Measurements from ENCODE around the gene VPS37B. TPM values are rescaled to one million over a fixed set of nuclear protein-coding genes. Genes with fewer than 3 reads are reported as not detected.
"Not testable (repeated sequence)": the region's sequence is repeated elsewhere in the genome, so short reads cannot be mapped to it uniquely, and the experiment has no call there.

VPS37B gene, protein sequence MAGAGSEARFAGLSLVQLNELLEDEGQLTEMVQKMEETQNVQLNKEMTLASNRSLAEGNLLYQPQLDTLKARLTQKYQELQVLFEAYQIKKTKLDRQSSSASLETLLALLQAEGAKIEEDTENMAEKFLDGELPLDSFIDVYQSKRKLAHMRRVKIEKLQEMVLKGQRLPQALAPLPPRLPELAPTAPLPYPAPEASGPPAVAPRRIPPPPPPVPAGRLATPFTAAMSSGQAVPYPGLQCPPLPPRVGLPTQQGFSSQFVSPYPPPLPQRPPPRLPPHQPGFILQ
- 25.4 TPM for total RNA-seq
- long read RNA-seq, transcript VPS37B-201 (4 exons, 3,028 nt), result major isoform, 23 of 43 reads
- long read RNA-seq, partial matches to known transcripts, result 0 of 43 reads
- long read RNA-seq, other reads (novel, unspliced or antisense), result 19 of 43 reads

DNA sequence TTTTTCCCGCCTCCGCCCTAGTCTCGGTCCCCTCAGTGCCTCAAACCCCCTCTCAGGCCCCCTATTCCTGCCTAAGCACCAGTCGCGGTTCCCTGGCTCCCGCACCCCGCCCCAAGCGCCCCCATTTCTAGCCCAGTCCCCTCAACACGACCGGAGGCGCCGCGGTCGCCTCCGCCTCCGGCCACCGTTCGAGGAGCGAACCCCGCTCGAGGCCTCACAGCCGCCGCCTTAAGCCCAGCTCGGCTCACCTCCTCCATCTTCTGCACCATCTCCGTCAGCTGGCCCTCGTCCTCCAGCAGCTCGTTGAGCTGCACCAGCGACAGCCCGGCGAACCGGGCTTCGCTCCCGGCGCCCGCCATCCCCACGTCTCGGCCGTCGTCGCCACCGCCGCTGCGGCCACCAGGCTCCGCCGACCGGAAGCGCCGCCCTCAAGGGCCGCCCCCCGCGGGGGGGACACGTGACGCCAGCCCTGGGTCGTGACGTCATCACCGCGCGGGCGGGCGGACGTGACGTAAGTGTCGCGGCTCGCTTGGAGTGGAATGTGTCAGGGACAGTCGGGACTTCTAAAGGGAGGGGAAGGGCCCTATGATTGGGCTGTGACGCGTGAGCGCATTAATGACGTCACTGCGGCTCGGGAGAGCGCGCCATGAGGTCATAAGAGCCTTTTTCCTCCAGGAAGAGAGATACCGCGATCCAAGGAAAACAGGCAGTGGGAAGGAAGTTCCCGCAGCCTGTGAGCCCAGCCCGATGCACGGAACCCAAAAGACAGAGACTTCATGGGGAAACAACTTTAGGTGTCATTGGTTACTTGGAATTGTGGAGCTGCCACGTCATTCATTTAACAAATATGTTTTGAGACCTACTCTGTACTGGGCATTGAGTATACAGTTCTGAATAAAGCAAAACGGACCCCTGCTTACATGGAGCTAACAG lies at the start of gene VPS37B:
Gene VPS37B (minus strand): TSS at position 421 of the 933 bp plus-strand sequence. CDS start 62 bp downstream, at position 359.
- ATAC-seq, result peak; percentile 78
- intact Hi-C loops (cut with DNase I), result loop anchor here (2.0 to 5.0 kb wide), 2 partner anchors 23 to 46 kb away; no protein-coding TSS in a partner anchor
- DNase-seq (ENCODE audit: missing footprints), result peak; percentile 93

DNA sequence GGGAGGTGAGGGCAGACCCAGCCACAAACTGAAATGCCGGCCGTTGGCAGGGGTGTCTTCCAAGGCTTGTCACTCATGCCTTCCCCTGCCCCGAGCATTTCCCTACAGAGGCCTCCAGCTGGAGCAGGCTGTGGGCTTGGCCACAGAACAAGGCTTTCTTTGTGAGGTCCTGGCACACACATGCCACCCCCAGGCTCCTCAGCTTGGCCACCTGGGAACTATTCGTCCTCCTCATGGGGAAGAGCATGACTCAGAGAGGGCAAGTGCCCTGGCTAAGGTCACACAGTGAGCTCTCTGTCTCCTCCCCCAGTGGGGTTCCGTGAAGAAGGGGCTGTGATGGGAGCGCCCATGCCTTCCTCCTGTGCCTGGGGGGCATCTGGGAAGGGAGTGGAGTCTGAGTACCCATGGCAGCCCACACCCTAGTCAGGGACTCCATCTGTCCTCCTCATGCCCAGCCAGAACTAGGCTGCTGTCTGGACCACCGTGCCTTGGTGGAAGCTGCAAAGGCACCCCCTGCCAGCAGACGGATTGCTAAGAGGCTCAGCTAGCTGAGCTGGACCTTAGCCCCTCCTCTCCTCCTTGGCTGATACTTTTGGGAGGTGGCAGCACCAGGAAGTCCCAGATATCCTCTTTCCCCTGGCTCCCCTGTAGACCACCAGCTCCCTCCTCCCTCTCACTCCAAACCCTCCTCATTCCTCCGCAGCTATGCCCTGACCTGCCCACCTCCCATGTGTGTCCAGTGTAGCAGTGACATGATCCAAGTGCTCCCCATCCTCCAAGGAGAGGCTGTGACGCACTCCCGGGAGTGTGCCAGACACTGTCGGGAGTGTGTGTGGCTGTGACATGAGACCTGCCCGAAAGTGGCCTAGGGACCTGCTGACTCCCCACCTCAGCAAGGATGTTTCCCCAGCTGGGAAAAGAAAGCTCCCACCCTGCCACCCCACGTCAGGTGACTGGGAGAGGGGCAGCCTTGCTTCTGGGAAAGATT lies 49.0 kb upstream of the VPS37B start:
- no peak for ATAC-seq
- peak; percentile 35 for DNase-seq (ENCODE audit: missing footprints)
- intact Hi-C loops (cut with DNase I), result loop anchor here (5.0 kb wide), 1 partner anchor 48 kb away; the partner anchor contains the start of gene VPS37B

DNA sequence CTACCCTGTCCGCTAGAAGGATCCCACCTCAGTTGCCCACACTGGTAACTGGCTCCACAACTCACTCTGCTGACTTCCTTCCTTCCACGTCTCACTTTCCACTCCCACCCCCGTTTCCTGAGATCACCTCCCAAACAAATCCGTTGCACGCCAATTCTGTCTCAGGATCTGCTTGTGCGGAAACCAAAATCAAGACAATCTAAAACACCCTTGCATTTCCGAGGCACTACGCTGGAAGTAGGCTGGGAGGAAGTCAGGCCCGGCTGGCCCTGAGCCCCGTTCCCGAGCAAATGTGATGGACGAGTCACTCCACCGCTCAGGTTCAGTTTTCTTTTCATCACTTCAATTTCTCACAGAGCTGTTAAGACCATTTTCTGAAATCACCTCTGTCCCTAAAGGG lies 47.3 kb upstream of the VPS37B start:
- intact Hi-C loops (cut with DNase I), result loop anchor here (5.0 kb wide), 1 partner anchor 46 kb away; the partner anchor contains the start of gene VPS37B
- DNase-seq (ENCODE audit: missing footprints) (peak; percentile 51), ATAC-seq (no peak)

DNA sequence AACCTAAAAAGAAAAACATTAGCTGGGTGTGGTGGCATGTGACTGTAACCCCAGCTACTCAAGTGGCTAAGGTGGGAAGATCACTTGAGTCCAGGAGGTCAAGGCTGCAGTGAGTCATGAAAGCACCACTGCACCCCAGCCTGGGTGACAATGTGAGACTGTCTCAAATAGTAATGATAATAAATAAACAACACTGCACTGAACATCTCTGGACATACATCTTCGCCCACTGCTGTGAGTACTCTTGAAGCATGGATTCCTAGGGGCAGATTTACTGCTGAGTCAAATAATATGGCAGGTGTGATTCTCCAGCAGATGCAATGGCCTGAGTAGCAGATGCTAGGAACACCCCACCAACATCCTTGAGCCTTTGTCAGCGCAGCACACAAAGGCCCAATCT lies 46.7 kb upstream of the VPS37B start:
- DNase-seq (ENCODE audit: missing footprints) (peak; percentile 1), ATAC-seq (no peak)
- intact Hi-C loops (cut with DNase I), result loop anchor here (5.0 kb wide), 1 partner anchor 45 kb away; the partner anchor contains the start of gene VPS37B

DNA sequence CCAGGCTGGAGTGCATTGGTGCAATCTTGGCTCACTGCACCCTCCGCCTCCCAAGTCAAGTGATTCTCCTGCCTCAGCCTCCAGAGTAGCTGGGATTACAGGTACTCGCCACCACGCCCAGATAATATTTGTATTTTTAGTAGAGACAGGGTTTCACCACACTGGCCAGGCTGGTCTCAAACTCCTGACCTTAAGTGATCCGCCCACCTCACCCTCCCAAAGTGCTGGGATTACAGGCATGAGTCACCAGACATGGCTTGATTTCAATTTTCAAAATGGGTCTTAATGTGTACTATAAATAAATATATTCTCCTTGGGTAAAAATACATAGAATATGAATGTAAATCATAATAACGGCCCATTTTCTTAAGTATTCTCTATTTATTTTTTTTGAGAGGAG lies 45.4 kb upstream of the VPS37B start:
- ATAC-seq; DNase-seq (ENCODE audit: missing footprints): not testable (repeated sequence)
- intact Hi-C loops (cut with DNase I), result loop anchor here (5.0 kb wide), 1 partner anchor 44 kb away; the partner anchor contains the start of gene VPS37B

DNA sequence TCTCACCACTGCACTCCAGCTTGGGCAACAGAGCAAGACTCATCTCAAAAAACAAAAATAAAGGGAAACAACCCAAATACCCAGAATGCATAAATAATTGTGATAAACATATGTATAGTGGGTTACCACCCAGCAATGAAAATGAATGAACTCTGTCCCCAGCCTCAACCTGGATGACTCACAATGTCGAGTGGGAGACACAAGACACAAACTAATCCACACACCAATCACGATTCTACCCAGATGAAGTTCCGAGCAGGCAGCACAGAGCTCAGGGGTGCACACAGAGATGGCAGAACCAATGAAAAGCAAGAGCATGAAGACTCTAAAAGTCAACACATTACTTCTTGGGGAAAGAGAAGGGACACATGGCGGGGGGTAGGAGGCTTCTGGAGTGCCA lies 43.2 kb upstream of the VPS37B start:
- DNase-seq (ENCODE audit: missing footprints) (no peak), ATAC-seq (no peak)
- intact Hi-C loops (cut with DNase I), result no loop called here

DNA sequence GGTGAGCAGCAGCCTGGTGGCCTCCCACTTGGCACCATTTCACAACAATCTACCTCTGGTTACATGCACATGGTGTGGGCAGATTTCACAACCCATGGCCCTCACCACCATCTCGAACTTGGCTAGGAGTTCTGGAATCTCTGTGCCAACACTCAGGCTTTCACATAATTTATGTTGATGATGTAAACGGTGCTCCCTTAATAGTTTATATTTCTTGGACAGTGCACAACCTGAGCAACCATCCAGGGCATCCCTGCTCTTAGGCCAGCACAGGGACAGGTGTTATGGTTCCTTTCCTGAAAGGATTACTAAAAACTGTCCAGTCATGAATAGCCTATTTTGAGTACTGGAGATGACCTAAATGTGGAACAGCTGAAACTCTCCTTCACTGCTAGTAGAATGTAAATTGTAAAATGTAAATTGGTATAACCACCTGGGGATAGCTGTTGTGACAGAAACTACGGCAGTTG lies 41.7 kb upstream of the VPS37B start:
- ATAC-seq, result no peak
- intact Hi-C loops (cut with DNase I), result no loop called here
- DNase-seq (ENCODE audit: missing footprints), result no peak

DNA sequence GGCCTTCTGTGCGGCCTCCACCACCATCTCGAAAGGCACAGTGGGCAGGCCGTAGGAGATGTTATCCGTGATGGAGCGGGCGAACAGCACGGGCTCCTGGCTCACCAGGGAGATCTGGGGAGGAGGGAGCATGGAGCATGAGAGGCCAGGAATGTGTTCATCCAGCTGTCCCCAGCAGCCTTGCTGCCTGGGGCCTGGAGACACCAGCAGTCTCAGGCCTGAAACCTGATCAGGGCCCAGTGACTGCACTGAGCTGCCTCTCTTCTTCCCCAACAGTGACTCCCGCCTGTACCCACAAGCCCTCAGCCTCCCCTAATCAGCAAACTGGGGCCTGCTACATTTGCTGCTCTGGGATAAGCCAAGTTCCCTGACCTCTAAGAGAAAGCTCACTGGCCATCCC lies 39.4 kb upstream of the VPS37B start:
- ATAC-seq (no peak), DNase-seq (ENCODE audit: missing footprints) (peak; percentile 42)
- intact Hi-C loops (cut with DNase I), result no loop called here

DNA sequence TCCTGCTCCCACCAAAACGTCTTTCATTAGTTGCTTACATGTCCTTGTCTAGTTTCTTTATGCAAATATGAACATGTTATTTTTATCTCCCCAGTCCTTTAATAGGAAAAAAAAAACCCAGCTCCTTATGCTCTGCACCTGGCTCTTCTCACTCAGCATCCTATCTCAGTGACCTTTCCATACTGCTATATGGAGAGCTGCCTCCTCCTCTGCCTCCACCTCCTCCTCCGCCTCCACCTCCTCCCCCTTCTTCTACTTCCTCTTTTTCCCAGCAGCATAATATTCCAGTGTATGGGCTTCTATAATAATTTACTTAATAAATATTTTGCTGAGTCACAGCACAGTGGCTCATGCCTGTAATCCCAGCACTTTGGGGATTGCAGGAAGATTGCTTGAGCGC lies 38.8 kb upstream of the VPS37B start:
- DNase-seq (ENCODE audit: missing footprints) (no peak), ATAC-seq (no peak)
- intact Hi-C loops (cut with DNase I), result no loop called here

DNA sequence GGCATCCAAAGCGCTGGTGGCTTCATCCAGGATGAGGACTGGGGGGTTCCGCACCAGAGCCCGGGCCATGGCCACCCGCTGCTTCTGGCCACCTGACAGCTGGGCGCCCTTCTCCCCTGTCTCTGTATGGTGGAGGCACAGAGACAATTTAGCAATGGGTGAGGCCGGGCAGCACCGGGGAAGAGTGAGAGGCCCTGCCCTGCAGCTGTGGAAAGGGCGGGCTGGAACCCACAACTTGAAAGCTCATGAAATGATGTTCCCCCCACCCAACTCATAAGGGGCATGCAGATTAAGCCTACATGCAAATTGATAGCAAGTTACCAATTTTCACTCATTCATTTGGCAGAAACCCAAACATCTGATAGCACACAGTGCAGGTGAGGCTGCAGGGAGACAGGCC lies 36.3 kb upstream of the VPS37B start:
- DNase-seq (ENCODE audit: missing footprints), result no peak
- intact Hi-C loops (cut with DNase I), result no loop called here
- no peak for ATAC-seq

DNA sequence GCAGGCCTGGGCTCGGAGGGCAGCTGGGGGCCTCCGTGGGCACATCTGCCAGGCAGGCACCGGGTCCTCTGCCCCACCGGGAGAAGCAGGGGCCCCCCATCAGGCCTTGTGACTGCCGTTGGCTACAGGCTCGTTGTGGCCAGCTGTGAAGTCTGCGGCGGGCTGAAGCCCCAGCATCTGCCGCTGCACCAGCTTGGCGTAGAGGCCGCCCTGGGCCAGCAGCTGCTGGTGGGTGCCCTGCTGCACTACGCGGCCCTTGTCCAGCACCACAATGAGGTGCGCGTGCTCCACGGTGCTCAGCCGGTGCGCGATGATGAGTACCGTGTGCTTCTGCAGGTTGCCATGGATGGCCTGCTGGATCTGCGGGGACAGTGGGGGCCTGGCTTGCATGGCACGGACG lies 33.9 kb upstream of the VPS37B start:
- ATAC-seq (no peak), DNase-seq (ENCODE audit: missing footprints) (peak; percentile 48)
- intact Hi-C loops (cut with DNase I), result no loop called here

DNA sequence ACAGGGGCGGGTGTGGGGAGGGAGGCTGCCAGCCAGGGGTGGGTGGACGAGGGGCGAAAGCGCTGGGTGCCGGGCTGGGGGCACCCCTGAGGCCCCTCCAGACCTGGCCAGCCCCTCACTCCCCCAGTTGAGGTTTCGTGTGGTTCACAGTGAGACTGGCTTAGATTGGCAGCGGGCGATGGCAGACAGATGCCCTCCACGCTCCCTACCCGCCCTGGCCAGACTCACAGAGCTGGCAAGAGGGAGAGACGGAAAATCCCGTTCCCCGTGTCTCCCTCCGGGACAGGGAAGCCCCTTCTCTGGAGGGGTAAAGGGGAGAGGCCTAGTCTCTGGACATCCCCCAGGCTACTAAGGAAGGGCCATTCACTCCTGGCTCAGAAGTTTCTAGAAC lies 33.2 kb upstream of the VPS37B start:
- no peak for ATAC-seq
- intact Hi-C loops (cut with DNase I), result no loop called here
- peak; percentile 40 for DNase-seq (ENCODE audit: missing footprints)

DNA sequence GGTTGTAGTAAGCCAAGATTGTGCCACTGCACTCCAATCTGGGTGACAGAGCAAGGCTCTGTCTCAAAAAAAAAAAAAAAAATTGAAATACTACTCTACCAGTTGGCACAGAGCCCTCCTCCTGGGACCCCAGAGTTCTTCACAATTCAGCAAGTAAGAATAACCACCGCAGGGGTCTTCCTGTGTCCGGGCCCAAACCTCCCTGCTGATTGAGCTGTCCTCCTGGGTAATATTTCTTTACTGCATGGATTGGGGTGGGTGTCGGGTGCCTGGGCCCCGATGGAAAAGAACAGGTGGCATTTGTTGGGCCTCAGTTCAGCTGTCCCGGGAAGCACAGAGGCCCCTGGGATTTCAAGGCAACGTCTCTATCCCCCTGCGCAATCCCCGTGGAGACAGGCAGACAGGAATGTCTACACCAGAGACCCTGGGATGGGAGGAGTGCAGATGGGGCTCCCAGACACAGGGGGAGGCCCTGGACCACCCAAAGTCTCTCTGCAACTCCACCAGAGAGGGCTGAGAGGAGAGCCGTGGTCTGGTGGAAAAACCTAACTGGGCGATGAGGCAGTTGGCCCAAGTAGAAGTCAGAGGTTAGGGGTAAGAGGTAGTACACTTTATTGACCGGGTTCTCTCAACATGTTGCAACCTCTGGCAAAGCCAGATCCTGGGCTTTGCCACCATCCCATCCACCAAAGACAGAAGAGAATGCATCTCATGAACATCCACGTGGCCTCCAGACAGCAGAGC lies 32.7 kb upstream of the VPS37B start:
- DNase-seq (ENCODE audit: missing footprints), result peak; percentile 14
- ATAC-seq, result no peak
- intact Hi-C loops (cut with DNase I), result no loop called here

DNA sequence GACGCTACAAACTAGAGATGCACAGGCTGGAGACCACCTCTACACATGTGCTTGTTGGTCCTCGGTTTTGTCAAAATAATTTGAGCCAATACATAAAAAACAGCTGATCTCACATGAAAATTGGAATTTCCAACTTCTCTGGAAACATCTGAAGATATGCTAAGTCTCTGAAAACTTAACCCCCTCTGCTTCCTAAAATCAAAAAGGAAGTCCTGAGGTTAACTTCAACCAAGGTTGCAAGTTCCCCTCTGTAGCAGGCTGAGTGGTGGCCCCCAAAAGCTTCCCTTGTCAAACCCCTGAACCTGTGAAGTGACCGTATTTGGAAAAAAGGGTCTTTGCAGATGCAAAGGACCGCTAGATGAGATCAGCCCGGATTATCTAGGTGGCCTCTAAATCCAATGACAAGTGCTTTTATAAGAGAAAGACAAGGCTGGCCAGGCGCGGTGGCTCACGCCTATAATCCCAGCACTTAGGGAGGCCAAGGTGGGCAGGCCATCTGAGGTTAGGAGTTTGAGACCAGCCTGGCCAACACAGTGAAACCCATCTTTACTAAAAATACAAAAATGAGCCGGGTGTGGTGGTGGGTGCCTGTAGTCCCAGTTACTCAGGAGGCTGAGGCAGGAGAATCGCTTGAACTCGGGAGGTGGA lies 32.0 kb upstream of the VPS37B start:
- no peak for ATAC-seq
- intact Hi-C loops (cut with DNase I), result no loop called here
- DNase-seq (ENCODE audit: missing footprints), result peak; percentile 51

DNA sequence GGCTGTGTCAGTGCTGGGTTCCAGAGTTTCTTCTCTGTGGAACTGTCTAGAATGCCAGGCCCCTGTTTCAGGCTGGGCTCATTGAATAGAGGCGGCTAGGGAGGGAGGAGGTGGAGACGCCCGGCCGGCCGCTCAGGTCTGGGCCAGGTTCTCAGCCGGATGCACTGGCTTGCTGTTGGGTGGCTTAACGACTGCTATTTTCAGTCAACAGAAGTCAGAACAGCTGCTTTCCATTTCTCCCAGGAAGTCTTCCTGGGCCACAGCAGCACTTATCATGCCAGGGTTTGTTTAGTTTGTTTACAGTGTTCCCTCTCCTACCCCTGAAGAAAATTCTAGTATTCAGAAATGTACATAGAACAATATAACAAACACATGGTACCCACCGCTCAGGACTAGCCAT lies 26.0 kb upstream of the VPS37B start:
- DNase-seq (ENCODE audit: missing footprints) (no peak), ATAC-seq (no peak)
- intact Hi-C loops (cut with DNase I), result no loop called here

DNA sequence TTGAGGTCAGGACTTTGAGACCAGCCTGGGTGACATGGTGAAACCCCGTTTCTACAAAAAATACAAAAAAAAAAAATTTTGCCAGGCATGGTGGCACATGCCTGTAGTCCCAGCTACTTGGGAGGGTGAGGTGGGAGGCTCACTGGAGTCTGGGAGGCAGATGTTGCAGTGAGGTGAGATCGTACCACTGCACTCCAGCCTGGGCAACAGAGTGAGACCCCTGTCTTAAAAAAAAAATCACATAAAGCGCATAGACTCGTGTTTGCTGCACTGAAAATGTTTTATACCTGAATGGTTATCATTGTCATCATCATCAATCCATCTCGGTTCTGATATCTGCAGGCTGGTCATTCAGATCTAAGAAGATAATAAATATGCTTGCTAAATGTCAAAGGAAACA lies 24.8 kb upstream of the VPS37B start:
- ATAC-seq (no peak), DNase-seq (ENCODE audit: missing footprints) (no peak)
- intact Hi-C loops (cut with DNase I), result no loop called here

DNA sequence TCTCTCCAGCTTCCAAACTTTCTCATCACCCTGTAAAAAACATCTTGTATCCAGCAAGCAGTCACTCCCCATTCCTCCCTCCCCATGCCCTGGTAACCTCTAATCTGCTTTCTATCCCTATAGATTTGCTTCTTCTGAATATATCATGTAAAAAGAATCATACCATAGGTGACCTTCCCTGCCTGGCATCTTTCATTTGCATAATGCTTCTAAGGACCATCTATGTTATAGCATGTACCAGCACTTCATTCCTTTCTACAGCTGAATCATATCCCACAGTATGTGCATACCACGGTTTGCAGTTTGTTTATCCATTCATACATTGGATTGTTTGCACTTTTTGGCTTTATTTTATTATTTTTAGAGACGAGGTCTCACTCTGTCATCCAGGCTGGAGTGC lies 22.9 kb upstream of the VPS37B start:
- intact Hi-C loops (cut with DNase I), result no loop called here
- ATAC-seq (no peak), DNase-seq (ENCODE audit: missing footprints) (no peak)

Data from Right ventricle myocardium inferior (tissue), 1 donor.